OCI-LY3 (cell line): ENCODE results near the gene MARK3.

Source experiments
- H2AFZ ChIP-seq: fragments of 200-600, 300-600 bp; shearing (Covaris generic); 2 replicates; pipeline ENCODE4 v1.6.0; 2014; ENCODE audit warnings: antibody characterized with exemption, low read depth, low read length
- H3K27ac ChIP-seq: fragments of 200-600, 300-600 bp; sonication (generic); 2 replicates; pipeline ENCODE4 v1.5.1; 2014; ENCODE audit warnings: mild to moderate bottlenecking, low read length, moderate library complexity, mixed read lengths
- H3K27me3 ChIP-seq: fragments of 200-600, 300-600 bp; sonication (generic); 2 replicates; pipeline ENCODE4 v1.6.1; 2014; ENCODE audit warnings: low read depth, low read length, mixed read lengths
- H3K36me3 ChIP-seq: fragments of 200-600, 300-600 bp; sonication (generic); replicated peaks from 2 replicates; pipeline ENCODE3; 2014; ENCODE audit warnings: low read depth, low read length, mixed read lengths
- H3K4me1 ChIP-seq: fragments of 300-600, 200-600 bp; sonication (generic); 2 replicates; pipeline ENCODE4 v1.6.1; 2014; ENCODE audit warnings: low read length, mixed read lengths
- H3K4me2 ChIP-seq: fragments of 200-600, 300-600 bp; sonication (generic); 2 replicates; pipeline ENCODE4 v1.6.1; 2014; ENCODE audit warnings: low read length, mixed read lengths
- H3K4me3 ChIP-seq: fragments of 300-600, 200-600 bp; sonication (generic); 2 replicates; pipeline ENCODE4 v1.5.1; 2014; ENCODE audit warnings: antibody characterized with exemption, mild to moderate bottlenecking, low read length, moderate library complexity
- H3K79me2 ChIP-seq: fragments of 300-600, 200-600 bp; shearing (Covaris generic); 2 replicates; pipeline ENCODE4 v1.6.1; 2014; ENCODE audit warnings: mild to moderate bottlenecking, low read length, mixed read lengths
- H3K9ac ChIP-seq: fragments of 300-600, 200-600 bp; shearing (Covaris generic); 2 replicates; pipeline ENCODE4 v1.6.0; 2014; ENCODE audit warnings: mild to moderate bottlenecking, low read length, moderate library complexity
- H3K9me3 ChIP-seq: fragments of 200-600, 300-600 bp; shearing (Covaris generic); 2 replicates; pipeline ENCODE4 v1.6.1; 2014; ENCODE audit warnings: low read length, mixed read lengths; ENCODE audit not compliant: insufficient read depth
- H4K20me1 ChIP-seq: fragments of 200-600, 300-600 bp; sonication (generic); 2 replicates; pipeline ENCODE4 v1.6.1; 2016; ENCODE audit warnings: low read length, mixed read lengths; ENCODE audit not compliant: insufficient read depth
- EZH2phosphoT487 ChIP-seq: fragments of 200-600 bp; shearing (Covaris generic); IDR thresholded peaks from 2 replicates; pipeline ENCODE4 v1.6.1; 2018; ENCODE audit warnings: antibody characterized with exemption, mixed run types, low read depth
- TF ChIP-seq, protein P1 (sequence below): fragments of 200-600, 300-600 bp; sonication (generic); IDR thresholded peaks from 2 replicates; pipeline ENCODE4 v1.5.1; 2014; ENCODE audit warnings: antibody characterized with exemption, low read length, low read depth

Gene MARK3

GRCh38 chr14:103504991-103505565 lies 119.9 kb downstream of the MARK3 start:
- TF ChIP-seq, protein P1, sequence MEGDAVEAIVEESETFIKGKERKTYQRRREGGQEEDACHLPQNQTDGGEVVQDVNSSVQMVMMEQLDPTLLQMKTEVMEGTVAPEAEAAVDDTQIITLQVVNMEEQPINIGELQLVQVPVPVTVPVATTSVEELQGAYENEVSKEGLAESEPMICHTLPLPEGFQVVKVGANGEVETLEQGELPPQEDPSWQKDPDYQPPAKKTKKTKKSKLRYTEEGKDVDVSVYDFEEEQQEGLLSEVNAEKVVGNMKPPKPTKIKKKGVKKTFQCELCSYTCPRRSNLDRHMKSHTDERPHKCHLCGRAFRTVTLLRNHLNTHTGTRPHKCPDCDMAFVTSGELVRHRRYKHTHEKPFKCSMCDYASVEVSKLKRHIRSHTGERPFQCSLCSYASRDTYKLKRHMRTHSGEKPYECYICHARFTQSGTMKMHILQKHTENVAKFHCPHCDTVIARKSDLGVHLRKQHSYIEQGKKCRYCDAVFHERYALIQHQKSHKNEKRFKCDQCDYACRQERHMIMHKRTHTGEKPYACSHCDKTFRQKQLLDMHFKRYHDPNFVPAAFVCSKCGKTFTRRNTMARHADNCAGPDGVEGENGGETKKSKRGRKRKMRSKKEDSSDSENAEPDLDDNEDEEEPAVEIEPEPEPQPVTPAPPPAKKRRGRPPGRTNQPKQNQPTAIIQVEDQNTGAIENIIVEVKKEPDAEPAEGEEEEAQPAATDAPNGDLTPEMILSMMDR: no peak
- no peak for TF ChIP-seq EZH2phosphoT487

DNA sequence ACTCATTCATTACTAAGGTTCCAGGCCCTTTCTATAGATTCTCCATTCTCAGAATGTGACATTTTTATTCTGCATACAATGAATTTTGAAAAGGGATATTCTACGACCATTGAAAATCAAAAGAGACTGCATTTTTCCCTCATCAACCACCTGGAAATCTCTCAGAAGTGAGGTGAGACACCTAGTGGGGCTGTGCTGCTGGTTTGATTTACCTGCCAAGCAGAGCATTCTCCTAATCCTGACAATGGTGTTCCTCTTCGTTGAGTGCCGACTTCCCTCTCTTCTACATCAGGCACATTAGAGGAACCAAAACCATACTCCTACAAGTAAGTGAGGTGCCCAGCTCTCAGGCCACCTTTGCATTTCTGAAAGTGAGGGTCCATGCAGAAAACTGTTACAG lies 122.5 kb downstream of the MARK3 start:
- no peak overlapping the region for H3K27ac ChIP-seq
- no peaks in the 10 kb centered on the region for H4K20me1 ChIP-seq
- no peak overlapping the region for H2AFZ ChIP-seq
- H3K4me2 ChIP-seq: no peak overlapping the region
- H3K36me3 ChIP-seq: peaks cover 42% of the 10 kb centered on the region
- H3K4me1 ChIP-seq: no peaks in the 10 kb centered on the region
- no peaks in the 10 kb centered on the region for H3K27me3 ChIP-seq
- H3K79me2 ChIP-seq: no peaks in the 10 kb centered on the region
- TF ChIP-seq, protein P1: peak; percentile 15; the same call in 1 of the 2 replicates
- no peak for TF ChIP-seq EZH2phosphoT487
- no peaks in the 10 kb centered on the region for H3K9me3 ChIP-seq
- no peak overlapping the region for H3K9ac ChIP-seq
- no peak overlapping the region for H3K4me3 ChIP-seq

More at GRCh38 chr14:103504991-103505565, 119.9 kb downstream of the MARK3 start:
- peaks cover 57% of the 10 kb centered on the region for H3K36me3 ChIP-seq
- no peak overlapping the region for H2AFZ ChIP-seq
- H3K79me2 ChIP-seq: no peaks in the 10 kb centered on the region
- H3K4me1 ChIP-seq: peaks cover 2% of the 10 kb centered on the region; the same call in 1 of the 2 replicates
- H3K27ac ChIP-seq: no peak overlapping the region
- H3K9me3 ChIP-seq: no peaks in the 10 kb centered on the region
- H4K20me1 ChIP-seq: no peaks in the 10 kb centered on the region; the same call in 1 of the 2 replicates
- H3K9ac ChIP-seq: no peak overlapping the region
- no peaks in the 10 kb centered on the region for H3K27me3 ChIP-seq
- H3K4me3 ChIP-seq: no peak overlapping the region
- no peak overlapping the region for H3K4me2 ChIP-seq

GRCh38 chr14:103508521-103509329 lies 123.5 kb downstream of the MARK3 start:
- H3K4me1 ChIP-seq: no peaks in the 10 kb centered on the region
- TF ChIP-seq, protein P1: no peak
- no peak for TF ChIP-seq EZH2phosphoT487
- H3K27ac ChIP-seq: no peak overlapping the region
- H3K27me3 ChIP-seq: no peaks in the 10 kb centered on the region
- no peak overlapping the region for H2AFZ ChIP-seq
- H3K9ac ChIP-seq: no peak overlapping the region
- no peak overlapping the region for H3K4me2 ChIP-seq
- H3K36me3 ChIP-seq: peaks cover 34% of the 10 kb centered on the region
- H4K20me1 ChIP-seq: no peaks in the 10 kb centered on the region
- no peaks in the 10 kb centered on the region for H3K79me2 ChIP-seq
- no peaks in the 10 kb centered on the region for H3K9me3 ChIP-seq
- no peak overlapping the region for H3K4me3 ChIP-seq

DNA sequence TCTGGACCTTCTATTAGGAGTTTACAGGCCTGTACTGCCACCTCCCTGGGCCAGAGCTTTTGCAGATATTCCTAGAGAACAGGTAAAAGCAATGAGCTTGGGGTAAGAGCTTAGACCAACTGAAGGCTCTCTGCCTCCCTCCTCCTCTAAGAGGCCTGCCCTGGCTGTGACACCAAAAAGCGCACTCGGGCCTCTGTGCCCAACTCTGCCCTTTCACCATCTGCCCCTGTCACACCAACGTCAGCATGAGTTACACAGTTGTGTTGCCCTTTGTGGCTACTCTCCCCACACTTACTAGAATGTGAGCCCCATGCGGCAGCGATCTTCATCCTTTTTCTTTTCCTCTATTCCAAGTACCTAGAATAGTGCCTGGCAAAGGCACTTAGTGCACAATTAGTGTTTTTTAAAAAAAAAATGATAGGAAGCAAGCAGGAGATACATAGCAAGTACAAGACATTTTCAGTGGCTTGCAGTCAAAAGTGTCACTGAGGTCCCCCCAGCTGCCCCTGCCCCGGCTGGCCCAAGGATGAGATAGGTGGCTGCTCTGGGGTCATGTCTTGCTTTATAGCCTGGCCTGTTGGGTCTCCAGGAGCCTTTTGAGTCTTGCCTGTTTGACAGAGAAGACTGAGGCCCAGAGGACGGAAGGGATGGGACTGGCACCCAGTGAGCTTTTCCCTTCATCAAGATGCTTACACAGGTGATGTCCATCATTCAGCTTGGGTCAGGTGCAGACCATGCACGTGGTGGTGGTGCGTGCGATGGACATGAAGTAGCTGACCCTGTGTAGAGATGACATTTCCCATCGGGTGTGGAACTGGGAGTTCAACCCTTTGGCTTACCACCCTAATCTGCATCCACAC lies 124.9 kb downstream of the MARK3 start:
- no peaks in the 10 kb centered on the region for H3K4me1 ChIP-seq
- no peak overlapping the region for H3K9ac ChIP-seq
- H3K36me3 ChIP-seq: peaks cover 25% of the 10 kb centered on the region
- no peaks in the 10 kb centered on the region for H3K27me3 ChIP-seq
- H3K27ac ChIP-seq: no peak overlapping the region
- H3K79me2 ChIP-seq: no peaks in the 10 kb centered on the region
- no peaks in the 10 kb centered on the region for H3K9me3 ChIP-seq
- no peak overlapping the region for H3K4me3 ChIP-seq
- H2AFZ ChIP-seq: no peak overlapping the region
- H3K4me2 ChIP-seq: no peak overlapping the region
- H4K20me1 ChIP-seq: no peaks in the 10 kb centered on the region
- TF ChIP-seq, protein P1: no peak
- TF ChIP-seq EZH2phosphoT487: no peak
